HG03280 (cell line): ENCODE results near the gene TFE3.

Experiments
- ATAC-seq: cut with Tn5 transposase; IDR thresholded peaks from one replicate; pipeline ENCODE4 v1.9.1; 2021; ENCODE audit warnings: mild to moderate bottlenecking, moderate library complexity; ENCODE audit not compliant: unreplicated experiment

The TFE3 gene

GRCh38 chrX:49043220-49043986, at the start of gene TFE3:
TFE3 (minus strand) TSS chrX:49043357; CDS start chrX:49043226, 131 bp downstream.
- peak; percentile 88 for ATAC-seq

GRCh38 chrX:49089553-49089952, 46.4 kb upstream of the TFE3 start:
- no peak for ATAC-seq

GRCh38 chrX:49082271-49082871, 39.2 kb upstream of the TFE3 start:
- no peak for ATAC-seq

- ATAC-seq: peak; percentile 69
These were observed 36.6 kb upstream of the TFE3 start, which contains the start of gene WDR45 for GRCh38 chrX:49079489-49080428. WDR45 (minus strand) TSS chrX:49079887; CDS start chrX:49078095, 1,792 bp downstream.

GRCh38 chrX:49077941-49078340, 34.8 kb upstream of the TFE3 start:
- ATAC-seq: no peak

GRCh38 chrX:49075347-49075746, 32.2 kb upstream of the TFE3 start:
- ATAC-seq: no peak

GRCh38 chrX:49073601-49074575, 30.7 kb upstream of the TFE3 start, which contains the start of gene PRAF2:
PRAF2 (minus strand) TSS chrX:49074002; CDS start chrX:49073987, 15 bp downstream.
- peak; percentile 93 for ATAC-seq

- ATAC-seq: no peak
These were observed 29.5 kb upstream of the TFE3 start for GRCh38 chrX:49072712-49073095.

- ATAC-seq: no peak
These were observed 28.9 kb upstream of the TFE3 start for GRCh38 chrX:49071877-49072711.

- ATAC-seq: no peak
These were observed 27.8 kb upstream of the TFE3 start for GRCh38 chrX:49070988-49071387.

- ATAC-seq: no peak
These were observed 25.9 kb upstream of the TFE3 start for GRCh38 chrX:49069038-49069437.

GRCh38 chrX:49067285-49068120, 24.3 kb upstream of the TFE3 start:
- no peak for ATAC-seq

GRCh38 chrX:49066690-49067089, 23.5 kb upstream of the TFE3 start:
- ATAC-seq: no peak

- ATAC-seq: no peak
These were observed 23.1 kb upstream of the TFE3 start for GRCh38 chrX:49066278-49066677.

- no peak for ATAC-seq
These were observed 21.6 kb upstream of the TFE3 start for GRCh38 chrX:49064735-49065134.

GRCh38 chrX:49064303-49064702, 21.1 kb upstream of the TFE3 start:
- ATAC-seq: no peak

GRCh38 chrX:49063715-49064114, 20.6 kb upstream of the TFE3 start:
- ATAC-seq: no peak

GRCh38 chrX:49061916-49062315, 18.8 kb upstream of the TFE3 start:
- no peak for ATAC-seq
